HepG2 (cell line): ENCODE measurements around the gene QRSL1. TPM values are rescaled to one million over a fixed set of nuclear protein-coding genes. Genes with fewer than 3 reads are reported as not detected.

Source experiments
- ATAC-seq: fragments of 200-7000 bp; cut with Tn5 transposase; 3 replicates; pipeline ENCODE4 v1.9.1; 2020; ENCODE audit warnings: mild to moderate bottlenecking, moderate library complexity
- BruUV-seq: library from RNA; stranded (reverse); fragments of 400-500 nt; replicated peaks from 2 replicates; lab custom pipeline; 2021; lab: Mats Ljungman, UMichigan
- CTCF ChIA-PET: fragments of 300-600 bp; formaldehyde crosslinking; extraction: SDS; loops from one replicate; lab custom pipeline; 2021; ENCODE audit warnings: low total read pairs, inconsistent platforms, low intra/inter-chr PET ratio; lab: Yijun Ruan, JAX
- POLR2A ChIA-PET: fragments of 350-600 bp; sonication (Branson Sonifier 250); formaldehyde crosslinking; loops from one replicate; lab custom pipeline; 2020; ENCODE audit warnings: antibody characterized with exemption, inconsistent platforms; lab: Yijun Ruan, JAX
- DNase-seq: peaks from one replicate; pipeline ENCODE4 v3.0.0-alpha.2; 2015; ENCODE audit warnings: low spot score
- FAIRE-seq: peaks from 3 replicates; lab custom pipeline; 2011; peaks lifted over from hg19 to GRCh38; lab: Jason Lieb, UNC
- H2AFZ ChIP-seq: one replicate; pipeline ENCODE4 v1.6.1; 2011; ENCODE audit warnings: low read length, inconsistent platforms
- H3K27ac ChIP-seq: fragments of 300-600 bp; 3 replicates; pipeline ENCODE4 v1.8.0; 2011; ENCODE audit warnings: mixed run types, mild to moderate bottlenecking, mixed read lengths, low read length, inconsistent platforms; ENCODE audit not compliant: insufficient read depth; ENCODE audit errors: extremely low read length
- H3K27me3 ChIP-seq, 2 experiments: fragments of 200-600 bp in 1 of 2; 2 replicates in 1 of 2; 3 replicates in 1 of 2; pipeline versions ENCODE4 v1.6.0 to v1.8.0; 2011; ENCODE audit warnings: low read length in 2 of 2, mild to moderate bottlenecking in 2 of 2, moderate library complexity in 2 of 2, inconsistent platforms in 1 of 2; ENCODE audit not compliant: insufficient read depth in 2 of 2, control insufficient read depth in 1 of 2
- H3K36me3 ChIP-seq, 2 experiments: fragments of 200-600 bp in 1 of 2; replicated peaks in 1 of 2; 2 replicates in 1 of 2; 3 replicates in 1 of 2; pipeline versions ENCODE4 v1.5.1 to v1.8.0; 2011; ENCODE audit warnings: low read length in 2 of 2, inconsistent platforms in 1 of 2; ENCODE audit not compliant: insufficient read depth in 2 of 2, control insufficient read depth in 1 of 2
- H3K4me1 ChIP-seq: 2 replicates; pipeline ENCODE4 v1.5.1; 2012; ENCODE audit warnings: low read length, inconsistent platforms; ENCODE audit not compliant: insufficient read depth
- H3K4me2 ChIP-seq: 2 replicates; pipeline ENCODE4 v1.6.0; 2011; ENCODE audit warnings: low read depth, low read length, inconsistent platforms
- H3K4me3 ChIP-seq, 3 experiments: fragments of 200-600 bp in 1 of 3; sonication (generic), shearing (Covaris generic) in 1 of 3; replicated peaks in 1 of 3; 2 replicates each; pipeline ENCODE4 v1.5.1; 2011 to 2016; ENCODE audit warnings: low read length in 3 of 3, inconsistent platforms in 2 of 3, low read depth in 2 of 3, mild to moderate bottlenecking in 2 of 3, control low read depth in 1 of 3, mixed read lengths in 1 of 3; ENCODE audit not compliant: insufficient read depth in 1 of 3
- H3K79me2 ChIP-seq: one replicate; pipeline ENCODE4 v1.6.1; 2011; ENCODE audit warnings: low read length, inconsistent platforms; ENCODE audit not compliant: insufficient read depth
- H3K9ac ChIP-seq: 2 replicates; pipeline ENCODE4 v1.6.0; 2011; ENCODE audit warnings: mild to moderate bottlenecking, low read depth, low read length, inconsistent platforms; ENCODE audit not compliant: insufficient read depth
- H3K9me3 ChIP-seq: 2 replicates; pipeline ENCODE4 v1.5.1; 2012; ENCODE audit warnings: mild to moderate bottlenecking, low read length
- H4K20me1 ChIP-seq: 2 replicates; pipeline ENCODE4 v1.6.0; 2011; ENCODE audit warnings: inconsistent platforms, mild to moderate bottlenecking, low read length, moderate library complexity; ENCODE audit not compliant: insufficient read depth
- CTCF ChIP-seq: sonication (generic); formaldehyde crosslinking; IDR thresholded peaks from 2 replicates; pipeline ENCODE4 v1.5.0; 2020; ENCODE audit warnings: mild to moderate bottlenecking, missing genetic modification reagents, moderate library complexity
- DMAP1 ChIP-seq: IDR thresholded peaks from 2 replicates; pipeline ENCODE4 v1.6.1; 2016
- GATAD2A ChIP-seq: IDR thresholded peaks from 2 replicates; pipeline ENCODE4 v1.6.1; 2016
- GMEB1 ChIP-seq: sonication (generic); formaldehyde crosslinking; IDR thresholded peaks from 2 replicates; pipeline ENCODE4 v1.5.1; 2020; ENCODE audit warnings: missing genetic modification reagents, mild to moderate bottlenecking, borderline replicate concordance
- GPBP1L1 ChIP-seq: sonication (generic); formaldehyde crosslinking; IDR thresholded peaks from 2 replicates; pipeline ENCODE4 v1.5.0; 2020; ENCODE audit warnings: mild to moderate bottlenecking, missing genetic modification reagents
- HOXD1 ChIP-seq: sonication (generic); formaldehyde crosslinking; IDR thresholded peaks from 2 replicates; pipeline ENCODE4 v1.5.0; 2020; ENCODE audit warnings: missing genetic modification reagents
- KLF15 ChIP-seq: sonication (generic); formaldehyde crosslinking; IDR thresholded peaks from 2 replicates; pipeline ENCODE4 v1.8.1; 2023; ENCODE audit warnings: borderline replicate concordance, mild to moderate bottlenecking, inconsistent platforms, missing genetic modification reagents, mixed read lengths
- MTF2 ChIP-seq: sonication (generic); formaldehyde crosslinking; IDR thresholded peaks from 2 replicates; pipeline ENCODE4 v1.5.0; 2020; ENCODE audit warnings: missing genetic modification reagents, borderline replicate concordance
- RAD21 ChIP-seq: fragments of 450-650 bp; formaldehyde crosslinking; IDR thresholded peaks from 2 replicates; pipeline ENCODE4 v1.5.0; 2020; ENCODE audit warnings: mild to moderate bottlenecking
- SAP130 ChIP-seq: IDR thresholded peaks from 2 replicates; pipeline ENCODE4 v1.6.1; 2016; ENCODE audit warnings: low read depth
- STAG1 ChIP-seq: sonication (generic); formaldehyde crosslinking; IDR thresholded peaks from 2 replicates; pipeline ENCODE4 v1.4.0; 2020; ENCODE audit warnings: missing genetic modification reagents
- TEF ChIP-seq: sonication (generic); formaldehyde crosslinking; IDR thresholded peaks from 2 replicates; pipeline ENCODE4 v1.5.0; 2020; ENCODE audit warnings: missing genetic modification reagents
- TRIM22 ChIP-seq: fragments of 450-650 bp; IDR thresholded peaks from 2 replicates; pipeline ENCODE4 v1.6.1; 2017
- ZNF678 ChIP-seq: sonication (generic); formaldehyde crosslinking; IDR thresholded peaks from 2 replicates; pipeline ENCODE4 v1.4.0; 2020; ENCODE audit warnings: mild to moderate bottlenecking, missing genetic modification reagents
- ZNF816 ChIP-seq: sonication (generic); formaldehyde crosslinking; IDR thresholded peaks from 2 replicates; pipeline ENCODE4 v1.8.0; 2022; ENCODE audit warnings: missing genetic modification reagents, mild to moderate bottlenecking, borderline replicate concordance
- WGBS: methylation state at CpG from one replicate; pipeline ENCODE4 v1.1.6; 2017; ENCODE audit warnings: low lambda C conversion rate; 5-methylcytosine and 5-hydroxymethylcytosine counted together
- in situ Hi-C: cut with HindIII; loops from 2 replicates; pipeline ENCODE4 v1.10.0; 2017; ENCODE audit warnings: low pct_unique_long_range_greater_than_20kb; ENCODE audit not compliant: extremely low pct_ligation_motif_present
- intact Hi-C: fragments of 100-400 bp; cut with micrococcal nuclease; formaldehyde crosslinking; loops from one replicate; pipeline ENCODE4 v1.10.0; 2022; ENCODE audit not compliant: unreplicated experiment
- polyA plus RNA-seq, 8 experiments: library from polyadenylated mRNA; depleted of rRNA in 3 of 8; stranded (reverse) in 7 of 8; unstranded in 1 of 8; fragments of >200 nt; fragmentation: Illumina TruSeq in 4 of 8; extraction: Trizol in 4 of 8; gene quantifications; 2 replicates each; pipeline versions ENCODE4 v1.2.1 to v1.2.3, GENCODE V29; 2011 to 2016; ENCODE audit warnings: low read depth in 4 of 8, missing spikeins in 1 of 8, mixed read lengths in 1 of 8; ENCODE audit not compliant: insufficient read depth in 1 of 8
- total RNA-seq, 5 experiments: library from RNA; depleted of rRNA; stranded (reverse); fragments of >200 nt; fragmentation: Illumina TruSeq; extraction: Trizol; gene quantifications; 2 replicates each; pipeline ENCODE4 v1.2.3, GENCODE V29; 2016; ENCODE audit warnings: low read depth in 1 of 5

QRSL1 gene
- total and polyA plus RNA-seq, 2 of the 13 experiments (the other 11 are each of a cell fraction or from before 2014, with no cell fraction given) = 8.2 to 22.3 TPM

GRCh38 chr6:106685833-106686232 lies 56.5 kb downstream of the QRSL1 start (continued):
- TF ChIP-seq HOXD1 (no peak), ZNF678 (CRISPR knock-in tag) (no peak), MTF2 (no peak), TRIM22 (no peak), GPBP1L1 (CRISPR knock-in tag) (no peak)

- ChIA-PET POLR2A (no interaction called here), CTCF (interaction anchor here (0.7 kb wide), 1 partner anchor 79 kb away, joined by 3 read pairs; no protein-coding TSS in a partner anchor)
- no peaks in the 10 kb centered on the region for H4K20me1 ChIP-seq
- FAIRE-seq (peak; percentile 71), ATAC-seq (peak; percentile 78), DNase-seq (peak; percentile 63)
- H3K4me3 ChIP-seq = peak overlapping the region in 2 of 3 experiments; percentile 34 to 55; a peak in 3 of 6 replicates
- 15% methylated on average over 6 of the region's 6 CpGs for WGBS
- peak overlapping the region; percentile 46 for H3K27ac ChIP-seq
- no peaks in the 10 kb centered on the region for H3K79me2 ChIP-seq
- in situ Hi-C loops = no loop called here
- peak overlapping the region; percentile 40; the same call in 1 of the 2 replicates for H3K9ac ChIP-seq
- H3K4me2 ChIP-seq = peak overlapping the region; percentile 71
- H3K36me3 ChIP-seq = no peaks in the 10 kb centered on the region
- peak overlapping the region; percentile 77 for H2AFZ ChIP-seq
- no peaks in the 10 kb centered on the region for H3K27me3 ChIP-seq
- no TSS peak for BruUV-seq
- H3K4me1 ChIP-seq = peaks cover 15% of the 10 kb centered on the region
- intact Hi-C loops = loop anchor here (1.0 to 10.0 kb wide), 3 partner anchors 80 to 286 kb away; partner anchors contain the start of gene CD24
- H3K9me3 ChIP-seq = no peaks in the 10 kb centered on the region
- TF ChIP-seq RAD21 (CRISPR knock-in tag) (0 out of 2 replicates have a peak, but pooled peaks have one; percentile 13), GMEB1 (no peak), CTCF (peak; percentile 50), SAP130 (peak; percentile 41; the same call in 1 of the 2 replicates), ZNF816 (CRISPR knock-in tag) (0 out of 2 replicates have a peak, but pooled peaks have one; percentile 49), TEF (peak; percentile 52; the same call in 1 of the 2 replicates), DMAP1 (CRISPR knock-in tag) (peak; percentile 47; the same call in 1 of the 2 replicates), STAG1 (CRISPR knock-in tag) (peak; percentile 42), GATAD2A (CRISPR knock-in tag) (peak; percentile 20; the same call in 1 of the 2 replicates), KLF15 (CRISPR knock-in tag) (no peak)
Measured at GRCh38 chr6:106688177-106688951, 59.0 kb downstream of the QRSL1 start.
